Activated CD4-positive, alpha-beta T cell treated with anti-CD3 and anti-CD28 coated beads, Interleukin-2, amount 10 ng/mL, durations not matched to agents 24 days and 14 days (primary cell): ENCODE measurements around the gene NMRK2. TPM values are rescaled to one million over a fixed set of nuclear protein-coding genes. Genes with fewer than 3 reads are reported as not detected.
"Not testable (repeated sequence)": the region's sequence is repeated elsewhere in the genome, so short reads cannot be mapped to it uniquely, and the experiment has no call there.

Source experiments
- DNase-seq: peaks from one replicate; pipeline ENCODE4 v3.0.0; 2022
- H3K27ac Mint-ChIP-seq: one replicate; pipeline ENCODE4 v1.8.0; 2022; ENCODE audit warnings: mild to moderate bottlenecking, mixed read lengths
- H3K27me3 Mint-ChIP-seq: one replicate; pipeline ENCODE4 v1.8.0; 2022; ENCODE audit warnings: mixed read lengths
- H3K36me3 Mint-ChIP-seq: one replicate; pipeline ENCODE4 v1.8.0; 2022; ENCODE audit warnings: low read depth, mild to moderate bottlenecking, mixed read lengths
- H3K4me1 Mint-ChIP-seq: one replicate; pipeline ENCODE4 v1.8.0; 2021; ENCODE audit warnings: mixed read lengths
- H3K4me3 Mint-ChIP-seq: one replicate; pipeline ENCODE4 v1.8.0; 2022; ENCODE audit warnings: mild to moderate bottlenecking, moderate library complexity, mixed read lengths
- H3K9me3 Mint-ChIP-seq: one replicate; pipeline ENCODE4 v1.8.0; 2021; ENCODE audit warnings: mixed read lengths
- intact Hi-C: fragments of 100-400 bp; cut with micrococcal nuclease; formaldehyde crosslinking; loops from one replicate; pipeline ENCODE4 v1.15.1; 2023
- total RNA-seq: library from RNA; stranded (reverse); gene quantifications from 2 replicates; pipeline ENCODE4 v1.2.3, GENCODE V29; 2022

Gene NMRK2
- total RNA-seq, 1 donor from 2014 or later: not detected

GRCh38 chr19:3966051-3967017, 33.5 kb downstream of the NMRK2 start:
- H3K27me3 Mint-ChIP-seq: no peaks in the 10 kb centered on the region
- peaks cover 19% of the 10 kb centered on the region for H3K4me1 Mint-ChIP-seq
- H3K36me3 Mint-ChIP-seq: peaks cover 37% of the 10 kb centered on the region
- intact Hi-C loops: no loop called here
- H3K27ac Mint-ChIP-seq: no peak overlapping the region
- DNase-seq: no peak
- no peaks in the 10 kb centered on the region for H3K9me3 Mint-ChIP-seq
- H3K4me3 Mint-ChIP-seq: no peak overlapping the region

GRCh38 chr19:3967983-3968382, 35.1 kb downstream of the NMRK2 start:
- Mint-ChIP-seq H3K36me3 (peaks cover 35% of the 10 kb centered on the region), H3K4me1 (peaks cover 20% of the 10 kb centered on the region)
- H3K9me3 Mint-ChIP-seq, intact Hi-C loops, H3K27me3 Mint-ChIP-seq, DNase-seq, H3K4me3 Mint-ChIP-seq, H3K27ac Mint-ChIP-seq: not testable (repeated sequence)

- Mint-ChIP-seq H3K4me1 (peaks cover 20% of the 10 kb centered on the region), H3K27me3 (no peaks in the 10 kb centered on the region), H3K9me3 (no peaks in the 10 kb centered on the region), H3K4me3 (peak overlapping the region; percentile 94), H3K27ac (no peak overlapping the region), H3K36me3 (peaks cover 30% of the 10 kb centered on the region)
- DNase-seq: peak; percentile 60
- intact Hi-C loops: no loop called here
Observed at GRCh38 chr19:3968556-3969434, 35.9 kb downstream of the NMRK2 start.

- peak; percentile 59 for DNase-seq
- Mint-ChIP-seq H3K4me3 (peak overlapping the region; percentile 94), H3K27me3 (no peaks in the 10 kb centered on the region), H3K9me3 (no peaks in the 10 kb centered on the region), H3K36me3 (peaks cover 27% of the 10 kb centered on the region), H3K27ac (peak overlapping the region; percentile 83), H3K4me1 (peaks cover 20% of the 10 kb centered on the region)
- intact Hi-C loops: loop anchor here (2.0 kb wide), 1 partner anchor 15 kb away; the partner anchor contains the start of gene EEF2
Observed at GRCh38 chr19:3969435-3970312, 36.8 kb downstream of the NMRK2 start.

- peak overlapping the region; percentile 83 for H3K27ac Mint-ChIP-seq
- H3K36me3 Mint-ChIP-seq: peaks cover 22% of the 10 kb centered on the region
- no peaks in the 10 kb centered on the region for H3K27me3 Mint-ChIP-seq
- H3K4me1 Mint-ChIP-seq: peaks cover 20% of the 10 kb centered on the region
- intact Hi-C loops: loop anchor here (2.0 kb wide), 1 partner anchor 14 kb away; the partner anchor contains the start of gene EEF2
- H3K9me3 Mint-ChIP-seq: no peaks in the 10 kb centered on the region
- peak overlapping the region; percentile 94 for H3K4me3 Mint-ChIP-seq
- DNase-seq: no peak
Observed at GRCh38 chr19:3970313-3970807, 37.5 kb downstream of the NMRK2 start.

- H3K27me3 Mint-ChIP-seq: no peaks in the 10 kb centered on the region
- intact Hi-C loops: loop anchor here (2.0 kb wide), 1 partner anchor 14 kb away; the partner anchor contains the start of gene EEF2
- peaks cover 25% of the 10 kb centered on the region for H3K36me3 Mint-ChIP-seq
- peaks cover 20% of the 10 kb centered on the region for H3K4me1 Mint-ChIP-seq
- peak; percentile 98 for DNase-seq
- no peaks in the 10 kb centered on the region for H3K9me3 Mint-ChIP-seq
- peak within 1 kb of the TSS; percentile 94 for H3K4me3 Mint-ChIP-seq
- H3K27ac Mint-ChIP-seq: peak within 1 kb of the TSS; percentile 83
Observed at GRCh38 chr19:3970808-3971598, 38.1 kb downstream of the NMRK2 start, which contains the start of gene DAPK3. Gene DAPK3 (minus strand): TSS chr19:3971099. CDS start chr19:3969735, 1,364 bp downstream.

- peaks cover 10% of the 10 kb centered on the region for H3K4me1 Mint-ChIP-seq
Observed at GRCh38 chr19:3975144-3975543, 42.3 kb downstream of the NMRK2 start.

GRCh38 chr19:3975637-3976087, 42.8 kb downstream of the NMRK2 start:
- intact Hi-C loops: no loop called here
- H3K27me3 Mint-ChIP-seq: no peaks in the 10 kb centered on the region
- no peak overlapping the region for H3K4me3 Mint-ChIP-seq
- no peaks in the 10 kb centered on the region for H3K9me3 Mint-ChIP-seq
- peaks cover 6% of the 10 kb centered on the region for H3K4me1 Mint-ChIP-seq
- DNase-seq: peak; percentile 65
- peaks cover 42% of the 10 kb centered on the region for H3K36me3 Mint-ChIP-seq
- H3K27ac Mint-ChIP-seq: no peak overlapping the region

More at GRCh38 chr19:3975144-3975543, 42.3 kb downstream of the NMRK2 start:
- no peak for DNase-seq
- intact Hi-C loops: no loop called here
- Mint-ChIP-seq H3K9me3 (no peaks in the 10 kb centered on the region), H3K27me3 (no peaks in the 10 kb centered on the region), H3K27ac (no peak overlapping the region), H3K4me3 (no peak overlapping the region), H3K36me3 (peaks cover 41% of the 10 kb centered on the region)

GRCh38 chr19:3976495-3977241, 43.8 kb downstream of the NMRK2 start:
- no peaks in the 10 kb centered on the region for H3K27me3 Mint-ChIP-seq
- peaks cover 4% of the 10 kb centered on the region for H3K4me1 Mint-ChIP-seq
- no peak overlapping the region for H3K27ac Mint-ChIP-seq
- peaks cover 50% of the 10 kb centered on the region for H3K36me3 Mint-ChIP-seq
- peak; percentile 64 for DNase-seq
- no peak overlapping the region for H3K4me3 Mint-ChIP-seq
- intact Hi-C loops: no loop called here
- H3K9me3 Mint-ChIP-seq: no peaks in the 10 kb centered on the region

- no peaks in the 10 kb centered on the region for H3K9me3 Mint-ChIP-seq
- H3K27me3 Mint-ChIP-seq: no peaks in the 10 kb centered on the region
- intact Hi-C loops: no loop called here
- peak; percentile 59 for DNase-seq
- H3K4me1 Mint-ChIP-seq: peaks cover 5% of the 10 kb centered on the region
- peaks cover 59% of the 10 kb centered on the region for H3K36me3 Mint-ChIP-seq
- no peak overlapping the region for H3K4me3 Mint-ChIP-seq
- no peak overlapping the region for H3K27ac Mint-ChIP-seq
Observed at GRCh38 chr19:3977242-3978143, 44.6 kb downstream of the NMRK2 start.

- intact Hi-C loops: no loop called here
- Mint-ChIP-seq H3K4me3 (no peak overlapping the region), H3K36me3 (peaks cover 65% of the 10 kb centered on the region), H3K27me3 (no peaks in the 10 kb centered on the region), H3K9me3 (no peaks in the 10 kb centered on the region), H3K4me1 (peaks cover 9% of the 10 kb centered on the region), H3K27ac (no peak overlapping the region)
- DNase-seq: no peak
Observed at GRCh38 chr19:3978145-3978544, 45.3 kb downstream of the NMRK2 start.
